GM21360 (cell line): Measurements from ENCODE around the gene INAVA.

Experiments
- ATAC-seq: cut with Tn5 transposase; IDR thresholded peaks from one replicate; pipeline ENCODE4 v1.9.1; 2021; ENCODE audit warnings: mild to moderate bottlenecking, moderate library complexity; ENCODE audit not compliant: unreplicated experiment

INAVA gene

GRCh38 chr1:200894712-200895442 lies at the start of gene INAVA:
INAVA (plus strand) TSS chr1:200894900; CDS start chr1:200898401, 3,501 bp downstream.
- ATAC-seq: no peak

GRCh38 chr1:200845360-200845759 lies 49.3 kb upstream of the INAVA start:
- ATAC-seq: no peak

GRCh38 chr1:200846398-200846797 lies 48.3 kb upstream of the INAVA start:
- ATAC-seq: no peak

GRCh38 chr1:200849430-200849829 lies 45.3 kb upstream of the INAVA start:
- ATAC-seq: no peak

- no peak for ATAC-seq
Measured at GRCh38 chr1:200850554-200850953, 44.1 kb upstream of the INAVA start.

GRCh38 chr1:200856716-200857357 lies 37.9 kb upstream of the INAVA start:
- ATAC-seq: no peak

GRCh38 chr1:200857804-200858203 lies 36.9 kb upstream of the INAVA start:
- no peak for ATAC-seq

- ATAC-seq: no peak
Measured at GRCh38 chr1:200861937-200862647, 32.6 kb upstream of the INAVA start.

GRCh38 chr1:200862713-200863415 lies 31.8 kb upstream of the INAVA start:
- no peak for ATAC-seq

GRCh38 chr1:200866116-200866515 lies 28.6 kb upstream of the INAVA start:
- no peak for ATAC-seq

- ATAC-seq: peak; percentile 78
Measured at GRCh38 chr1:200866521-200866920, 28.2 kb upstream of the INAVA start.

GRCh38 chr1:200867018-200867811 lies 27.5 kb upstream of the INAVA start:
- ATAC-seq: no peak

GRCh38 chr1:200869376-200869752 lies 25.3 kb upstream of the INAVA start:
- ATAC-seq: no peak

GRCh38 chr1:200869753-200870391 lies 24.8 kb upstream of the INAVA start:
- peak; percentile 47 for ATAC-seq

- no peak for ATAC-seq
Measured at GRCh38 chr1:200872446-200873115, 22.1 kb upstream of the INAVA start, which contains the start of gene GPR25. GPR25 (plus strand) TSS chr1:200872981; CDS start chr1:200873038, 57 bp downstream.

- no peak for ATAC-seq
Measured at GRCh38 chr1:200873116-200873670, 21.5 kb upstream of the INAVA start.

GRCh38 chr1:200873671-200874397 lies 20.9 kb upstream of the INAVA start:
- no peak for ATAC-seq

- ATAC-seq: no peak
Measured at GRCh38 chr1:200874694-200875093, 20.0 kb upstream of the INAVA start.
